HEK293T (cell line): ENCODE results near the gene GABRR3.

Experiments used
- CTCF ChIA-PET: fragments of 350-600 bp; formaldehyde crosslinking; extraction: SDS; loops from one replicate; lab custom pipeline; 2021; ENCODE audit warnings: antibody characterized with exemption, inconsistent platforms; lab: Yijun Ruan, JAX
- POLR2A ChIA-PET: fragments of 350-600 bp; formaldehyde crosslinking; extraction: SDS; loops from one replicate; lab custom pipeline; 2020; ENCODE audit warnings: antibody characterized with exemption, inconsistent platforms; lab: Yijun Ruan, JAX
- DNase-seq: peaks from one replicate; pipeline ENCODE4 v3.0.0; 2012; ENCODE audit warnings: mixed read lengths; ENCODE audit errors: extremely low spot score
- ARNT ChIP-seq: fragments of 450-650 bp; IDR thresholded peaks from 2 replicates; pipeline ENCODE4 v1.6.1; 2017; ENCODE audit warnings: mild to moderate bottlenecking
- BHLHE40 ChIP-seq: fragments of 450-650 bp; IDR thresholded peaks from 2 replicates; pipeline ENCODE4 v1.6.1; 2016; ENCODE audit warnings: mild to moderate bottlenecking, moderate library complexity, borderline replicate concordance
- CTBP1 ChIP-seq: fragments of 450-650 bp; IDR thresholded peaks from 2 replicates; pipeline ENCODE4 v1.6.1; 2016; ENCODE audit warnings: borderline replicate concordance
- ELF4 ChIP-seq: fragments of 450-650 bp; IDR thresholded peaks from 2 replicates; pipeline ENCODE4 v1.6.1; 2017; ENCODE audit warnings: antibody characterized with exemption
- FOXA1 ChIP-seq: fragments of 450-650 bp; IDR thresholded peaks from 2 replicates; pipeline ENCODE4 v1.6.1; 2016; ENCODE audit warnings: mild to moderate bottlenecking
- FOXK2 ChIP-seq: fragments of 450-650 bp; IDR thresholded peaks from 2 replicates; pipeline ENCODE4 v1.6.1; 2016; ENCODE audit warnings: mild to moderate bottlenecking
- FOXM1 ChIP-seq: fragments of 450-650 bp; IDR thresholded peaks from 2 replicates; pipeline ENCODE4 v1.6.1; 2017; ENCODE audit warnings: mild to moderate bottlenecking, borderline replicate concordance
- HDGF ChIP-seq: fragments of 450-650 bp; IDR thresholded peaks from 2 replicates; pipeline ENCODE4 v1.6.1; 2017; ENCODE audit warnings: antibody characterized with exemption, borderline replicate concordance
- L3MBTL2 ChIP-seq: fragments of 450-650 bp; conservative IDR thresholded peaks from 2 replicates; pipeline ENCODE4 v1.6.1; 2016; ENCODE audit warnings: mild to moderate bottlenecking
- LEF1 ChIP-seq: fragments of 450-650 bp; IDR thresholded peaks from 2 replicates; pipeline ENCODE4 v1.6.1; 2017; ENCODE audit warnings: mild to moderate bottlenecking, borderline replicate concordance
- NFRKB ChIP-seq: fragments of 450-650 bp; IDR thresholded peaks from 2 replicates; pipeline ENCODE4 v1.6.1; 2016; ENCODE audit warnings: mild to moderate bottlenecking, moderate library complexity
- PKNOX1 ChIP-seq: fragments of 450-650 bp; IDR thresholded peaks from 2 replicates; pipeline ENCODE4 v1.6.1; 2016
- SP1 ChIP-seq: fragments of 450-650 bp; IDR thresholded peaks from 2 replicates; pipeline ENCODE4 v1.6.1; 2017
- SUZ12 ChIP-seq: fragments of 450-650 bp; IDR thresholded peaks from 2 replicates; pipeline ENCODE4 v1.6.1; 2016; ENCODE audit warnings: mild to moderate bottlenecking
- TARDBP ChIP-seq: fragments of 450-650 bp; IDR thresholded peaks from 2 replicates; pipeline ENCODE4 v1.6.1; 2016
- ZNF384 ChIP-seq: fragments of 450-650 bp; IDR thresholded peaks from 2 replicates; pipeline ENCODE4 v1.6.1; 2016

GABRR3 gene

DNA sequence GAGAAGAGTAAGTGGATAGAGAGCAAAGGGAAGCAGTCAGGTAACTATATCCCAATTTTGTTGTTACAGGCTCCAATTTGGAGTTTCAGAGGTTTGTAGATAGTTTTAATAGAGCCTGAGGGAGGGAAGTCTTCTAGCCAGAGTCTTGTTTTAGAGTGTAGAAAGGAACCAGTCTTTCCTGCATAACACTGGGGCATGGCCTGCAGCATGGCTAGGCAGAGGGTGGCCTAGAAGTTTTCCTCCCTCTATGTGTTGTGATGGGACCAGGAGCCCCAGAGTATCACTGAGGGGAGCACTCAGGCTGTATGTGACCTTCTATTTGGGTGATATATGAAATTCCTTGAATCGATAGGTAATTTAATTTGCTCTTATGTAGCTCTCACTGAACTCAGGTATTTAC lies 22.5 kb upstream of the GABRR3 start:
- ChIA-PET POLR2A (no interaction called here), CTCF (no interaction called here)
- TF ChIP-seq SP1: no peak
- no peak for DNase-seq

- TF ChIP-seq LEF1 (no peak), CTBP1 (no peak), HDGF (no peak), ELF4 (no peak), TARDBP (no peak), ZNF384 (no peak), PKNOX1 (no peak), L3MBTL2 (no peak), BHLHE40 (no peak), SUZ12 (no peak), FOXA1 (no peak), SP1 (no peak), FOXK2 (no peak)
- CTCF ChIA-PET: no interaction called here
- DNase-seq: no peak
- POLR2A ChIA-PET: no interaction called here
These were observed 20.9 kb upstream of the GABRR3 start for GRCh38 chr3:98056035-98056434.

DNA sequence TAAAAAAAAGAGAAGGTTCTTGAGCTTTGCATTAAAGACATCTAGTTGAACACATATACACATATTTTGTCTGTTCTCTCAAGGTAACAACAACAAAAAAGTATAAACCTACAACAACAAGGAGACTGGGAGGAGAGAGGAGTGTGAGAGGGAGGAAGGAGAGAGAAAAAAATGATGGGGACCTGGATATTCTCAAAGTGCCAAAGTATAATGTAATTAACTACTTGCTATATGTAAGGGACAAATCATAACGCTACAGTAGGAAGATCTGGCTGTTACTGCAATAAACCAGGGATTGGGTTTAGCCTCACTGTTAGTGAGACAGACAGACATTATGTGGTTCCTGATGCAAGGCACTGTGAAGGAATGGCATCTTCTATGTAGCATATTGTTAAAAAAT lies 14.2 kb upstream of the GABRR3 start:
- POLR2A ChIA-PET: no interaction called here
- CTCF ChIA-PET: interaction anchor here (0.6 to 0.8 kb wide), 2 partner anchors 10 to 39 kb away, joined by 5 to 6 read pairs; no protein-coding TSS in a partner anchor
- TF ChIP-seq ARNT (no peak), L3MBTL2 (no peak), ELF4 (no peak), CTBP1 (no peak), ZNF384 (no peak), FOXA1 (no peak)
- DNase-seq: no peak

DNA sequence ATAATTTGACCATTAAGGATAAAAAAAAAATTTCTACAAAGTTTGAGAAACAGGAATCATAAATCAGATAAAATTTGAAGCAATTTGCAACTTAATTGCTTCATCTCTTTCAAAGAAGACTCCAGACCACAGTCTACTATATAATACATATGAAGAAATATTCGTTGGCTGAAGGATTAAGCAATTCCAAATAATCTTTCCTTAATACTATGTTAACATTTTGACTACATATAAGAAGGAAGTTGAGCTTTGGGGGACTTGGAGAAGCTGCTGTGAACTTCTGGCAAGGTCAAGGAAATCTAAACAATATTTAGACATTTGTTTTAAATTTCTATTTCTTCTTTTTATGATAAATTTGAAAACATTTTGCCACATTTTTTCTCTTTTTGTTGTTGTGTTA lies 13.5 kb upstream of the GABRR3 start:
- POLR2A ChIA-PET: no interaction called here
- CTCF ChIA-PET: interaction anchor here (0.6 to 0.8 kb wide), 2 partner anchors 9 to 40 kb away, joined by 5 to 6 read pairs; no protein-coding TSS in a partner anchor

GRCh38 chr3:98041350-98041749 lies 6.2 kb upstream of the GABRR3 start:
- ChIA-PET CTCF (no interaction called here), POLR2A (no interaction called here)
- TF ChIP-seq ZNF384 (no peak), TARDBP (no peak), L3MBTL2 (no peak), FOXM1 (no peak), FOXK2 (no peak)
- no peak for DNase-seq

More for the DNA sequence above, 13.5 kb upstream of the GABRR3 start:
- no peak for TF ChIP-seq TARDBP
- no peak for TF ChIP-seq ELF4
- TF ChIP-seq BHLHE40: no peak
- no peak for TF ChIP-seq FOXK2
- no peak for TF ChIP-seq L3MBTL2
- TF ChIP-seq HDGF: no peak
- TF ChIP-seq PKNOX1: no peak
- no peak for TF ChIP-seq ZNF384
- no peak for TF ChIP-seq FOXA1
- no peak for TF ChIP-seq CTBP1
- TF ChIP-seq LEF1: no peak
- no peak for TF ChIP-seq SP1
- no peak for TF ChIP-seq FOXM1
- no peak for TF ChIP-seq ARNT
- TF ChIP-seq NFRKB: no peak
- TF ChIP-seq SUZ12: no peak
- no peak for DNase-seq

- POLR2A ChIA-PET: no interaction called here
- peak; percentile 74 for DNase-seq
- no peak for TF ChIP-seq ARNT
- TF ChIP-seq PKNOX1: no peak
- no peak for TF ChIP-seq SUZ12
- peak; percentile 79 for TF ChIP-seq CTBP1
- CTCF ChIA-PET: interaction anchor here (1.0 to 1.5 kb wide), 5 partner anchors 9 to 289 kb away, joined by 4 to 6 read pairs (median 4); no protein-coding TSS in a partner anchor
These were observed 4.4 kb upstream of the GABRR3 start for GRCh38 chr3:98039322-98040024.

DNA sequence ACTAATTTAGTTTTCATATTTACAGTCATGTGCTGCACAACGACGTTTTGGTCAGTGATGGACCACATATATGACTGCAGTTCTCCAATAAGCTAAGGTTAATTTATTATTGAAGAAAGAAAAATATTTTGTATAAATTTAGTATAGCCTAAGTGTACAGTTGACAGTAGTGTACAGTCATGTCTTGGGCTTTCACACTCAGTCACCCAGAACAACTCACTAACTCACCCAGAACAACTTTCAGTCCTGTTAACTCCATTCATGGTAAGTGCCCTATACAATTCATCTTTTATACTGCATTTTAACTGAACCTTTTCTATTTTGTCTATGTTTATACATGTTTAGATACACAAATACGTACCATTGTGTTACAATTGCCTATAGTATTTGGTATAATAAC lies 3.8 kb upstream of the GABRR3 start:
- TF ChIP-seq FOXA1 (no peak), PKNOX1 (no peak), LEF1 (no peak), CTBP1 (no peak), BHLHE40 (no peak), TARDBP (no peak), SP1 (no peak), SUZ12 (no peak), FOXM1 (no peak), FOXK2 (no peak), ZNF384 (no peak), HDGF (no peak), ARNT (no peak), L3MBTL2 (no peak), ELF4 (no peak)
- ChIA-PET POLR2A (no interaction called here), CTCF (interaction anchor here (0.6 to 1.5 kb wide), 6 partner anchors 10 to 778 kb away, joined by 3 to 8 read pairs (median 4); no protein-coding TSS in a partner anchor)
- no peak for DNase-seq
